ENCODE results near the gene LBHD2.
A peak's percentile ranks its signal among the peaks of the same experiment; 100 is the strongest.

Gene LBHD2

DNA sequence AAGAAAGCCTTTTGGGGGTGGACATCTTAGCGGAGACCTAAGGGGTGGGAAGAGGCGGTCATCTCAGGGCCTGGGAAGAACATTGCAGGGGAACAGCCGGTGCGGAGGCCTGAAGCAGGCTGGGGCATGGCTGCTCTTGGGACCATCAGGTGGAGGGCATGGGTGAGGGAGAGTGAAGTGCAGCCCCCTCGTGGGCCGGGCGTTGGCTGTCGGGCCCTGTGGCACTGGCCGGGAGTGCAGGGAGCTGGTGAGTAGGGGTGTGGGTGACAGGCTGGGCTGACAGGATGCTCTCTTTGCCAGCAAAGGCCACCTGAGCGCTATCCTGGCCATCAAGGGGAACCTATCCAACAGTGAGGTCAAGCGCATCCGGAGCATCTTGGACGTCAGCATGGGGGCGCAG lies 50.9 kb downstream of the LBHD2 start:
- DNase-seq, result no peak

DNA sequence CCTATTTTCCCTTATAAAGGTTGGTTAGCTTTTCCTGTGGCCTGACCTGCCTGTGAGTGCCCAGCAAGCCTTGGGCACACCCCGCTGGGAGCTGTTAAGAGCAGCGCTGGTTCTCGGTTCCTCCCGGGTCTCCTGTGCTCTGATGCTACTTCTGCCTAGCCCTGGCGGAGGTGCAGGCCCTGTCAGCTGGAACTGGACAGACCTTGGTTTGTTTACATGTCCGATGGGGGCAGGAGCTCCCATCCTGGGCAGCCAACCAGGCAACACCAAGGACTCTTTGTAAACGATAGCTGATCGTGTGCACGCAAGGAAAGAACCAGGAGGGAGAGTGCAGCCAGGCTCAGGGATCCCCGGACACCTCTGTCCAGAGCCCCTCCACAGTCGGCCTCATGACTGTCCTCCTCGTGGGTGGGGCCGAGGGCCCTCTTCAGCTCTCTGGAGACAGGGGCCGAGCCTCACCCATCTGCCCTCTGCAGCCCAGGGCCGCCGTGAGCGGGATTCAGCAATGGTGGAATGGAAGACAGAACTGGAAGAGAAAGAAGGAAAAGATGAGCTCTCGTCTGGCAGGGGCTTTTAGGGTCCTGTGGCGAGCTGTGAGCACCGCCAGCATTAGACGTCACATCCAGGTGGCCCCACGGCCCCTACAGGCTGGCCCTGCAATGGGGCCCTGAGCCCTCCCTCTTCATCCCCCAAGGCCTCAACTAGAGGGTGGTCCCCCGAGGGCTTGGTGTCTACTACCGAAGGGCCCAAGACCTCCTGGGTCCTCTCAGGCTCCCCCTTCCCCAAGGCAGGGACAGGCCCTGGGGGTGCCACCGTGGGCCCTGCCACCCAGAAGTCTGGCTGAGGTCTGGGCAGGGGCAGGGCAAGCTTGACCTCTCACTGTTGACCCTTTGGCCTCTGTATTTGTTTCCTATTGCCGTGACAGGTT lies 51.6 kb downstream of the LBHD2 start:
- no peak for DNase-seq

DNA sequence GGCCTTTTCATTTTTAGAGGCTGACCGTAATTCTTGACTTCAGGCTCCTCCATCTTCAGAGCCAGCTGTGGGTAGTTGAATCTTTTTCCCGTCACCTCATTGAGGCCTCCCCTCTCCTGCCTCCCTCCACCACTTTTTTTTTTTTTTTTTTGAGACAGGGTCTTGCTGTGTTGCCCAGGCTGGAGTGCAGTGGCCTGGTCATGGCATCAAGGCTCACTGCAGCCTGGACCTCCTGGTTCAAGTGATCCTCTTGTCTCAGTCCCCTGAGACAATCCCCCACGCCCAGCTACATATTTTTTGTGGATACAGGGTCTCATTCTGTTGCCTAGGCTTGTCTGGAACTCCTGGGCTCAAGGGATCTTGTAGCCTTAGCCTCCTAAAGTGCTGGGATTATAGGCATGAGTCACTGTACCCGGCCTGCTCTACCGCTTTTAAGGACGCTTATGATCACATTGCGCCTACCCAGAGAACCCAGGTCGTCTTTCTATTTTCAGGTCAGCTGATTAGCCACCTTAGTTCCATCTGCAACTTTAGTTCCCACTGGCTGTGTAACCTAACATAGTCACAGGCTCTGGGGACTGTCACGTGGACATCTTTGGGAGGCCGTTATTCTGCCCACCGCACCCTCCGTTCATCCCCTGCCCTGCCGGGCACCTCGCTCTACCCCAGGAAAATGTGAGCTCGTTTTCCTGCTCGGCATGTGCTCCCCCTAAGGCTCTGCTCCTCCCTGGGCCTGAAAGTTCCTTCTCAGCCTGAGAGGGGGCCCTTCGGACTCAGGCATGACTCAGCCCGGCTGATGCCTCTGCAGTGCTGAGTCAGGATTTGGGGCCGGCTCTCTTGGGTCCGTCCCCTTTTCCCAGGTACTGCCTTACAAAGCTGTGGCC lies 52.6 kb downstream of the LBHD2 start:
- DNase-seq, result peak; percentile 68

DNA sequence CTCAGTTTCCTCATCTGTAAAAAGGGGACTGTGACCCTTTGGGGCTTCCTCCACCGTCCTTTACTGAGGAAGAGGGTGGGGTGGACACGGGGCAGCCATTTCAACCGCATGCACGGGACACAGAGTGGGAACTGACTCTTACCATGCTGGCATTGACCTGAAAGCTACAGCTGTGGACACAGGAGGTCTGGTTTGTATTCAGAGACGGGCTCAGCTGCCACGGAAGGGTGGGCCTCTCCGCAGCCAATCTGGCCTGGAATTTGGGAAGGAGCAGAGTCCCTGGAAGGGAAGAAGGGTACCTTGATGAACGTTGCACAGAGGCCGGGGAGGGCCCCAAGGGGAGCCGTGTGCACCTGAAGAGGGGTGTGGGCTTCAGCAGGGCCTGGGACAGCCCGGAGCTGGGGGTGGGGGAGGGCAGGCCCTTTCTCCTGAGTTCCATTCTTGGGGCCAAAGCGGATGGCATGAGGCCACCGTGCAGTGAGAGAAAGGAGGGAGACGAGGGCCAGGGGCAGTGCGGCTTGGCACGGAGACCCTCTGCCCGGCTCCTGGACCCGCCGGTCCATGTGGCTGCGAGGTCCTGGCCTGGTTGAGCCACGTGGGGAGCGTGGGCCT lies 53.8 kb downstream of the LBHD2 start:
- DNase-seq, result no peak

DNA sequence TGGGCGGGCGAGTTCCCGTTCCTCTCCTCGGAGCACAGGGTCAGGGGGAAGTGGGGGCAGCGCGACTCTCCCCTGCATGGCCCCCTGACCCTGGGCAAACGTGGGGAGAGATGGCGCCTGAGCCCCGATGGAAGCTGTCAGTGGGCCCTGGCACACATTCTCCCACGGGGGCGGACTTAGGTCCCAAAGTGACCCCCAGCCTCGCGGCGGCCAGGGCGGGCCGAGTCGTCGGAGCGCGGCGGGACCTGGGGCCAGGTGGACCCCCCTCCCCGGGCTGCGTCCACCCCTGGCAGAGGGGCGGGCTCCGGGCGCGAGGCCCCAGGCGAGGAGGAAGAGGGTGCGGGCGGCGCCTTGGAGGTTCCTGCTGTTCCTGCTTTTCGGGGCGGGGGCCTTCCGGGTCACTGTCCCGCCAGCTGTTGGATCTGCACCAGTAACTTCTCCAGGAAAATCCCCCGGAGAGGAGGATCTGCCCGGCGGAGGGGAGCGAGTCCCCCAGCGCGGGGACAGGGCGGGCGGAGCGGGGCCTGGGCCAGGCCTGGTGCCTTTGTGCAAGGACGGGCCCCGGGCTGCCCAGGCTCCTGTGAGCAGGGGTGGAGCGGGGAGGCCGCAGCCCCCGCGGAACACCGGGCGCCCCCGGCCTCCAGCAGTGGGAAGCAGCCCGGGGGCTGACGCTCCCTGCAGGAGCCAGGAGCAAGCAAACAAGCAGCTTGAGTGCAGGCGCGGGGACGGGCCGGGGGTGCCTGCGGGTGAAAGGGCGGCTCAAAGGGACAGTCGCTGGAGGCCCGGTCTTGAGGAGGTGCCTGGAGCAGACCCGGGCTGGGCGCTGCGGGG lies 54.5 kb downstream of the LBHD2 start:
- no peak for DNase-seq

DNA sequence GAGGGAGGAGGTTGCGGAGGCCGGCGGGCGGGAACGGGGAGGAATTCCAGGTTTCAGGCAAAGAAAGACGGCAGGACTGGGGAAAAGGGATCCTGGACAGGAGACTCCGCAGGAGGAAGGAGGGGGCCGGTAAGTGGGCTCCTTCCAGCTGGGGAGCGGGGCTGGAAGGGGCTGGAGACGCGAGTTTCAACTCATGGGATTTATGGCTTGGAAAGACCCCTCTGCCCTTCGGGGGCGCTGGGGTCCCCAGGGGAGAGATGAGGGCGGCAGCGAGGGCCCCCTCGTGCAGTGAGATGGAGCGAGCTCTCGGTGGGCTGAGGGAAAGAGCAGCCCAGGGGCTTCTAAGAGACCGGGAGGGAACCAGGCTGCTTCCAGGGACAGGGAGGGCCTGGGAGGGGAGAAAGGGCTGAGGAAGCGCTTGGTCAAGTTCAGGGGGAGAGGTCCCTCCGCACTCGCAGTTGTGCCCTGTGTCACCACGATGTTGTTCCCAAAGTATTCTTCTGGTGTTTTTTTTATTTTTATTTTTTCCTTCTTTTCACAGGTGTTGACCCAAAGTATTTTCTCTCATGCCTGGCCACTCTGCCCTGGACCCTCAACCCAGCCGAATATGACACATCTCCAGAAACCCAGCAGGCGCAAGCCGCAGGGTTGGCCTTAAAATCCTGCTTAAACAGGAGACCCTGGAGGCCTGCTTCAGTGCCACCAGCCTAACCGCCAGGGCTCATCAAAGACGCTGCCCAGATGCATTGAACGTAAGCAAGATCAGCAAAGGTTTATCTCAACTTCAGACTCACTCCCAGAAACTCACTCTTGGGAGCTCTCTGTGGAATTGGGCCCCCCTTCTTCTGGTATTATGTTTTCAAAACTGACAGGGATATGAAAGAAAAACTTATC lies 55.4 kb downstream of the LBHD2 start:
- DNase-seq, result no peak

Data from 8988T (cell line).